ENCODE measurements around the gene TOMM40.

Gene TOMM40

GRCh38 chr19:44897835-44898234 lies 6.8 kb downstream of the TOMM40 start:
- in situ Hi-C loops (cut with MboI; ENCODE audit: low sequenced_read_pairs, unreplicated experiment) = no loop called here
- DNase-seq (ENCODE audit: low spot score) = no peak
- TF ChIP-seq CTCF (IDR thresholded peaks at IDR 0.05; ENCODE audit: borderline replicate concordance, control extremely low read depth, extremely low read depth, insufficient read depth, missing control alignments) = no peak

- DNase-seq (ENCODE audit: low spot score) = no peak
- in situ Hi-C loops (cut with MboI; ENCODE audit: low sequenced_read_pairs, unreplicated experiment) = no loop called here
- no peak for TF ChIP-seq CTCF (IDR thresholded peaks at IDR 0.05; ENCODE audit: borderline replicate concordance, control extremely low read depth, extremely low read depth, insufficient read depth, missing control alignments)
These were observed 9.5 kb downstream of the TOMM40 start for GRCh38 chr19:44900328-44901244.

GRCh38 chr19:44903216-44903601 lies 12.2 kb downstream of the TOMM40 start:
- in situ Hi-C loops (cut with MboI; ENCODE audit: low sequenced_read_pairs, unreplicated experiment) = no loop called here
- no peak for DNase-seq (ENCODE audit: low spot score)
- TF ChIP-seq CTCF (IDR thresholded peaks at IDR 0.05; ENCODE audit: borderline replicate concordance, control extremely low read depth, extremely low read depth, insufficient read depth, missing control alignments) = no peak

- peak; percentile 89 for DNase-seq (ENCODE audit: low spot score)
- peak; percentile 97 for TF ChIP-seq CTCF (IDR thresholded peaks at IDR 0.05; ENCODE audit: borderline replicate concordance, control extremely low read depth, extremely low read depth, insufficient read depth, missing control alignments)
- in situ Hi-C loops (cut with MboI; ENCODE audit: low sequenced_read_pairs, unreplicated experiment) = no loop called here
These were observed 12.8 kb downstream of the TOMM40 start for GRCh38 chr19:44903602-44904425.

- DNase-seq (ENCODE audit: low spot score) = no peak
- in situ Hi-C loops (cut with MboI; ENCODE audit: low sequenced_read_pairs, unreplicated experiment) = no loop called here
- TF ChIP-seq CTCF (IDR thresholded peaks at IDR 0.05; ENCODE audit: borderline replicate concordance, control extremely low read depth, extremely low read depth, insufficient read depth, missing control alignments) = no peak
These were observed 13.5 kb downstream of the TOMM40 start for GRCh38 chr19:44904426-44904994.

GRCh38 chr19:44905437-44906160 lies 14.5 kb downstream of the TOMM40 start, which contains the start of gene APOE:
APOE (plus strand) TSS chr19:44905796; CDS start chr19:44906625, 829 bp downstream.
- DNase-seq (ENCODE audit: low spot score) = no peak
- in situ Hi-C loops (cut with MboI; ENCODE audit: low sequenced_read_pairs, unreplicated experiment) = no loop called here
- no peak for TF ChIP-seq CTCF (IDR thresholded peaks at IDR 0.05; ENCODE audit: borderline replicate concordance, control extremely low read depth, extremely low read depth, insufficient read depth, missing control alignments)

Data from GM13976 (cell line).